K562 (cell line): ENCODE measurements around the gene MBNL1. TPM values are rescaled to one million over a fixed set of nuclear protein-coding genes. Genes with fewer than 3 reads are reported as not detected.
A peak's percentile ranks its signal among the peaks of the same experiment; 100 is the strongest.

ENCODE experiments used
- ARID4B ChIP-seq: sonication (generic); formaldehyde crosslinking; IDR thresholded peaks from 2 replicates; pipeline ENCODE4 v1.8.0; 2022; ENCODE audit warnings: mild to moderate bottlenecking, missing genetic modification reagents
- FOXK1 ChIP-seq: sonication (generic); formaldehyde crosslinking; IDR thresholded peaks from 2 replicates; pipeline ENCODE4 v1.8.0; 2022; ENCODE audit warnings: missing genetic modification reagents, mild to moderate bottlenecking, borderline replicate concordance
- GABPB1 ChIP-seq: sonication (generic); formaldehyde crosslinking; IDR thresholded peaks from 2 replicates; pipeline ENCODE4 v1.8.0; 2022; ENCODE audit warnings: mild to moderate bottlenecking, missing genetic modification reagents
- HMGXB4 ChIP-seq: sonication (generic); formaldehyde crosslinking; IDR thresholded peaks from 2 replicates; pipeline ENCODE4 v1.8.1; 2023; ENCODE audit warnings: mild to moderate bottlenecking, missing genetic modification reagents
- MCM7 ChIP-seq, 2 experiments: fragments of 450-650 bp; IDR thresholded peaks; 2 replicates each; pipeline ENCODE4 v1.6.1; 2016 to 2018
- MECOM ChIP-seq: fragments of 250-450 bp; sonication (Bioruptor Pico); IDR thresholded peaks from 2 replicates; pipeline ENCODE4 v1.8.0; 2022; ENCODE audit warnings: inconsistent platforms
- NELFE ChIP-seq: IDR thresholded peaks from 2 replicates; pipeline ENCODE4 v1.6.1; 2011; ENCODE audit warnings: mild to moderate bottlenecking; ENCODE audit not compliant: insufficient read depth, insufficient read length
- RAD21 ChIP-seq, 2 experiments: fragments of 250-450 bp in 1 of 2; fragments of 450-650 bp in 1 of 2; sonication (Bioruptor Pico) in 1 of 2; formaldehyde crosslinking in 1 of 2; IDR thresholded peaks in 1 of 2; conservative IDR thresholded peaks in 1 of 2; 2 replicates each; pipeline versions ENCODE4 v1.4.0 to v1.8.0; 2020 to 2022; ENCODE audit warnings: mild to moderate bottlenecking in 2 of 2, moderate library complexity in 1 of 2
- SMARCE1 ChIP-seq: fragments of 450-650 bp; IDR thresholded peaks from 2 replicates; pipeline ENCODE4 v1.7.1; 2016; ENCODE audit warnings: mild to moderate bottlenecking
- TRIM24 ChIP-seq, 2 experiments: fragments of 450-650 bp; IDR thresholded peaks; 2 replicates each; pipeline ENCODE4 v1.6.1; 2016
- U2AF1 ChIP-seq: fragments of 200-400 bp; formaldehyde crosslinking; optimal IDR thresholded peaks from 2 replicates; pipeline ENCODE3; 2017; ENCODE audit warnings: mild to moderate bottlenecking, low read depth, low read length, moderate library complexity
- ZBTB11 ChIP-seq, 3 experiments: fragments of 200-800 bp in 1 of 3; fragments of 250-450 bp in 1 of 3; fragments of 450-650 bp in 1 of 3; sonication (Bioruptor Pico) in 1 of 3; sonication (Bioruptor generic) in 1 of 3; formaldehyde crosslinking in 1 of 3; IDR thresholded peaks; 2 replicates each; pipeline versions ENCODE4 v1.6.1 to v1.8.0; 2016 to 2022; ENCODE audit warnings: mild to moderate bottlenecking in 2 of 3, missing genetic modification characterization in 2 of 3, missing compliant biosample characterization in 1 of 3, moderate library complexity in 1 of 3
- ZBTB26 ChIP-seq: fragments of 450-650 bp; formaldehyde crosslinking; IDR thresholded peaks from 2 replicates; pipeline ENCODE4 v1.4.0; 2022; ENCODE audit warnings: missing genetic modification characterization
- polyA plus RNA-seq, 8 experiments: library from polyadenylated mRNA; depleted of rRNA in 4 of 8; stranded (reverse) in 5 of 8; unstranded in 3 of 8; fragments of >200 nt; fragmentation: Nextera tagmentation in 2 of 8; fragmentation: Illumina TruSeq in 1 of 8; extraction: Ambion mirVana in 2 of 8; extraction: Trizol in 1 of 8; gene quantifications; 2 replicates each; pipeline versions ENCODE4 v1.2.1 to v1.2.3, GENCODE V29; 2011 to 2014; ENCODE audit warnings: inconsistent platforms in 1 of 8, missing spikeins in 1 of 8
- total RNA-seq, 7 experiments: library from RNA; depleted of rRNA in 6 of 7; stranded (reverse); fragments of >200 nt in 6 of 7; fragmentation: Illumina TruSeq in 2 of 7; extraction: Trizol in 2 of 7; gene quantifications; 2 replicates each; pipeline versions ENCODE4 v1.2.1 to v1.2.3, GENCODE V29; 2011 to 2021; ENCODE audit warnings: low replicate concordance in 1 of 7

Gene MBNL1
- total and polyA plus RNA-seq, 9 of the 15 experiments (the other 6 are each of a cell fraction or from before 2014, with no cell fraction given): 70.3 to 243 (median 220) TPM

GRCh38 chr3:152268555-152269055, at the start of gene MBNL1 (continued):
- TF ChIP-seq ARID4B (CRISPR knock-in tag): no peak
- TF ChIP-seq NELFE: no peak
- TF ChIP-seq GABPB1 (CRISPR knock-in tag): peak; percentile 80
- peak; percentile 76 for TF ChIP-seq U2AF1
- peak in 1 of 3 experiments; percentile 37; a peak in 1 of 6 replicates for TF ChIP-seq ZBTB11 (CRISPR knock-in tag; IDR thresholded peaks at IDR 0.05)
- TF ChIP-seq TRIM24 (IDR thresholded peaks at IDR 0.05): no peak
- no peak for TF ChIP-seq MECOM (CRISPR knock-in tag)
- TF ChIP-seq SMARCE1: 0 out of 2 replicates have a peak, but pooled peaks have one; percentile 18
- TF ChIP-seq HMGXB4 (CRISPR knock-in tag): no peak
- TF ChIP-seq FOXK1 (CRISPR knock-in tag): no peak
- TF ChIP-seq RAD21 (CRISPR knock-in tag; conservative IDR thresholded peaks at IDR 0.05 in 1 of 2, IDR thresholded peaks at IDR 0.05 in 1 of 2): no peak; a peak in 1 of 4 replicates
- TF ChIP-seq ZBTB26: no peak
- no peak for TF ChIP-seq MCM7 (IDR thresholded peaks at IDR 0.05)
